Calu3 (cell line): ENCODE data around the gene TAF1D. TPM values are rescaled to one million over a fixed set of nuclear protein-coding genes. Genes with fewer than 3 reads are reported as not detected.
"Not testable (repeated sequence)": the region's sequence is repeated elsewhere in the genome, so short reads cannot be mapped to it uniquely, and the experiment has no call there.

Experiments
- BruUV-seq: library from RNA; stranded (reverse); fragments of 400-500 nt; replicated peaks from 2 replicates; lab custom pipeline; 2021; lab: Mats Ljungman, UMichigan
- CTCF ChIA-PET: fragments of 300-600 bp; sonication (Branson Sonifier 250); formaldehyde crosslinking; loops from one replicate; lab custom pipeline; 2022; ENCODE audit warnings: antibody characterized with exemption; lab: Charles Lee
- DNase-seq: peaks from one replicate; pipeline ENCODE4 v3.0.0; 2022
- H3K27ac Mint-ChIP-seq: one replicate; pipeline ENCODE4 v1.8.0; 2022; ENCODE audit warnings: mixed read lengths; ENCODE audit not compliant: unreplicated experiment
- H3K27me3 Mint-ChIP-seq: one replicate; pipeline ENCODE4 v1.8.0; 2022; ENCODE audit warnings: mixed read lengths; ENCODE audit not compliant: unreplicated experiment
- H3K36me3 Mint-ChIP-seq: one replicate; pipeline ENCODE4 v1.8.0; 2022; ENCODE audit warnings: mild to moderate bottlenecking, moderate library complexity, mixed read lengths; ENCODE audit not compliant: insufficient read depth, unreplicated experiment
- H3K4me1 Mint-ChIP-seq: one replicate; pipeline ENCODE4 v1.8.0; 2022; ENCODE audit warnings: mild to moderate bottlenecking, low read depth, mixed read lengths; ENCODE audit not compliant: unreplicated experiment
- H3K4me3 Mint-ChIP-seq: one replicate; pipeline ENCODE4 v1.8.0; 2022; ENCODE audit warnings: mild to moderate bottlenecking, low read depth, moderate library complexity, mixed read lengths; ENCODE audit not compliant: unreplicated experiment
- H3K9me3 Mint-ChIP-seq: one replicate; pipeline ENCODE4 v1.8.0; 2022; ENCODE audit warnings: low read depth, mixed read lengths; ENCODE audit not compliant: unreplicated experiment
- CTCF ChIP-seq: fragments of 200-600 bp; IDR thresholded peaks from one replicate; pipeline ENCODE4 v1.8.0; 2022; ENCODE audit warnings: antibody characterized with exemption; ENCODE audit not compliant: unreplicated experiment
- intact Hi-C: fragments of 100-400 bp; cut with micrococcal nuclease; formaldehyde crosslinking; loops from one replicate; pipeline ENCODE4 v1.10.0; 2022; ENCODE audit not compliant: unreplicated experiment
- total RNA-seq: library from RNA; stranded (reverse); gene quantifications from 2 replicates; pipeline ENCODE4 v1.2.3, GENCODE V29; 2022

TAF1D gene
- total RNA-seq, 1 experiment from 2014 or later: 107 TPM

- Mint-ChIP-seq H3K9me3 (peaks cover 2% of the 10 kb centered on the region), H3K4me1 (no peaks in the 10 kb centered on the region), H3K36me3 (peaks cover 4% of the 10 kb centered on the region), H3K27ac (no peak overlapping the region), H3K4me3 (no peak overlapping the region), H3K27me3 (no peaks in the 10 kb centered on the region)
- intact Hi-C loops: no loop called here
- BruUV-seq: no TSS peak
- no peak for DNase-seq
- no peak for TF ChIP-seq CTCF
- CTCF ChIA-PET: no interaction called here
These were observed 25.2 kb upstream of the TAF1D start for GRCh38 chr11:93766504-93766903.

GRCh38 chr11:93765551-93765950, 24.3 kb upstream of the TAF1D start:
- no peak for DNase-seq
- Mint-ChIP-seq H3K27ac (no peak overlapping the region), H3K4me3 (no peak overlapping the region), H3K9me3 (peaks cover 2% of the 10 kb centered on the region), H3K27me3 (no peaks in the 10 kb centered on the region), H3K4me1 (no peaks in the 10 kb centered on the region), H3K36me3 (peaks cover 8% of the 10 kb centered on the region)
- no TSS peak for BruUV-seq
- TF ChIP-seq CTCF: no peak
- CTCF ChIA-PET: no interaction called here
- intact Hi-C loops: no loop called here

GRCh38 chr11:93761910-93762309, 20.6 kb upstream of the TAF1D start:
- peaks cover 8% of the 10 kb centered on the region for H3K36me3 Mint-ChIP-seq
- intact Hi-C loops: no loop called here

GRCh38 chr11:93759123-93759522, 17.8 kb upstream of the TAF1D start:
- CTCF ChIA-PET, H3K36me3 Mint-ChIP-seq, H3K27ac Mint-ChIP-seq: not testable (repeated sequence)

More at GRCh38 chr11:93761910-93762309, 20.6 kb upstream of the TAF1D start:
- BruUV-seq: no TSS peak
- Mint-ChIP-seq H3K4me1 (no peaks in the 10 kb centered on the region), H3K27ac (no peak overlapping the region), H3K27me3 (no peaks in the 10 kb centered on the region), H3K4me3 (no peak overlapping the region), H3K9me3 (peaks cover under 1% of the 10 kb centered on the region)
- CTCF ChIA-PET: no interaction called here
- TF ChIP-seq CTCF: no peak
- no peak for DNase-seq

GRCh38 chr11:93757924-93758865, 16.9 kb upstream of the TAF1D start:
- intact Hi-C loops: no loop called here

More at GRCh38 chr11:93759123-93759522, 17.8 kb upstream of the TAF1D start:
- BruUV-seq, H3K4me1 Mint-ChIP-seq, H3K4me3 Mint-ChIP-seq, intact Hi-C loops, DNase-seq, H3K27me3 Mint-ChIP-seq, H3K9me3 Mint-ChIP-seq: not testable (repeated sequence)

More at GRCh38 chr11:93757924-93758865, 16.9 kb upstream of the TAF1D start:
- DNase-seq: no peak
- H3K27ac Mint-ChIP-seq: no peak overlapping the region
- CTCF ChIA-PET: no interaction called here
- no peak overlapping the region for H3K4me3 Mint-ChIP-seq
- no peaks in the 10 kb centered on the region for H3K4me1 Mint-ChIP-seq
- H3K9me3 Mint-ChIP-seq: no peaks in the 10 kb centered on the region
- no peaks in the 10 kb centered on the region for H3K27me3 Mint-ChIP-seq
- peaks cover 4% of the 10 kb centered on the region for H3K36me3 Mint-ChIP-seq
- BruUV-seq: no TSS peak
- no peak for TF ChIP-seq CTCF
